CD1c-positive myeloid dendritic cell (primary cell): ENCODE results near the gene ZNF341.
A peak's percentile ranks its signal among the peaks of the same experiment; 100 is the strongest.

ENCODE experiments used
- DNase-seq: peaks from one replicate; pipeline ENCODE4 v3.0.0-alpha.2; 2016; ENCODE audit errors: extremely low spot score

ZNF341 gene

DNA sequence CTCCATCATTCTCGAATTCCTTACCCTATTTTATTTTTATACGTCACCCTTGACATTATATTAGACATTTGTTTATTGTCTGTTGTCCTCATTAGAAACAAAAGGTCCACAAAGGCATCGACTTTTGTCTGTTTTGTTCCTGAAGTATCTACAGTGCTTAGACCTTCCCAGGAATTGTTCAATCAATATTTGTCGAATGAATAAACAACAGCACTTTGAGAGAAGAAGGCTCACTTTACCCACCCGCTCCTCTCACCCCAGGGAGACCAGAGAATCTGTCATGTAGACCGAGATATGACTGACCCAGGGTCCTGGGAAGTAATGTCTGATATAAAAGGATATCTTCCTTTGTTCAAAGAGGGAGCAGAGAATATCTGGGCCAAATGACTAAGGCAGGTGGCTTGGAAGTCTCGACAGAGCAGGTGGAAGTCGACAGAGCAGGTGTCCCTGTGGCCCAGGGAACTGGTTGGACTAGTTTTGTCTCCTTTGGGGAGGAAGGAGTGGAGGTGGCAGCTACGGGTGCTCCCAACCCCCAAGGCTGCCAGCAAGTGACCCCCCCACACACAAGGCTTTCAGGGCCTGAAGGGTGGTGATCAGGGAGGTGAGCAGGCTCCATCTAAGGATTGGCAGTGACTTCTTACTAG lies 64.6 kb downstream of the ZNF341 start:
- no peak for DNase-seq

DNA sequence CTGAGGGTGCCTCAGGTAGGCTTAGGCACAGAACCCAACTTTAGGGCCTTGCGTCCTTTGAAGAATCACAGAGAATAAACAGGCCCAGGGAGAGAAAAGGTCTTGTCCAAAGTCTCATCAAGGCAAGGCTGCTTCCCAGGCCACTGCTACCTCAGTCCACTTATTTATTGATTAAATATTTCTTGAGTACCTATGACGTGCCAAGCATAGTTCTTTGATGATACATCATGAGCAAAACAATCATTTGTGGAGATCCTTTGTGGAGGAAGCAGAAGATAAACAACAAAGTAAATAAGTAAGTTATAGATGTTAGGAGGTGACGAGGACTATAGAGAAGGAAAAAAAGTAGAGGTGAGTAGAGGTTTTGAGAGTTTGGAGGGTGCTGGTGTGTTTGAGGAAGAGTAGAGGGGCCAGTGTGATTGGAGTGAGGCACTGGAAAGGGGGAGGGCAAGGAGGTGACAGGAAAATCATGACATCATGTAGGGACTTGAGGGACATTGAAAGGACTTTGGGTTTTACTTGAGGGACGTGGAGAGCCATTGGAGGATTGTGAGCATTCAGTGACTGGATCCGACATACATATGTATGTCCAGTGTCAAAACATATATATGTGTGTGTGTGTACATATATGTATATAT lies 65.2 kb downstream of the ZNF341 start:
- no peak for DNase-seq

- DNase-seq = no peak
These were observed 66.6 kb downstream of the ZNF341 start for GRCh38 chr20:33798444-33798843.

DNA sequence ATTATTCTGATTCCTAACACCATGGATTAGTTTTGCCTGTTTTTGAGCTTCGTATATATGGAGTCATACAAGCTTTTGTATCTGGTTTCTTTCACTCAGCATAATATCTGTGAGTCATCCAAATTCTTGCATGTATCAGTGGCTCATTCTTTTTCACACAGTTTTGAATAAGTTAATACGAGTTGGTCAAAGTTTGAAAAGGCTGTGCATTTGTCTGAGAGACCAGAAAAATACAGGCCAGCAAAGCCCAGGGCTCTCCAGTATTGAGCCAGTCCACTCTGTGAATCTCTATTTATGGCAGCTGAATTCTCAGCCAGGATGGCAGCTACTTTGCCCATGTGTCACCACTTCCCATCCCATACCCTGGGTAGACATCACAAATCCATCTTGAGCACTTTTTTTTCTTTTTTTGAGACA lies 72.1 kb downstream of the ZNF341 start:
- DNase-seq = no peak

DNA sequence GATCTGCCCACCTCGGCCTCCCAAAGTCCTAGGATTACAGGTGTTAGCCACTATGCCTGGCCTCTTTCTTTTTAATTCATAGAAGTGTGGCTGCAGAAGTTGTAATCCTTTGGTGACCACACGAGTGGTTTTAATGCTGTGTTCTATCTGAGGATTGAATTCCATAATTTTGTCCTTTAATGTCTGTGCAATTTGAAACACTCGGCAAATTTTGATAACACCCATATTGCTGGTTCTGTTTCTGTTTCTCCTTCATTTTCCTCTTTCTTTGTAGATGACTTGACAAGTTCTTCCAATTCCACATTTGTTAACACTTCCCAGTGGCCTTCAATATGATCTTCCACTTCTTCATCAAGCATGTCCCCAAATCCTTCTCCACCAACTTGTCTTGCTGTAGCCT lies 76.6 kb downstream of the ZNF341 start:
- no peak for DNase-seq

DNA sequence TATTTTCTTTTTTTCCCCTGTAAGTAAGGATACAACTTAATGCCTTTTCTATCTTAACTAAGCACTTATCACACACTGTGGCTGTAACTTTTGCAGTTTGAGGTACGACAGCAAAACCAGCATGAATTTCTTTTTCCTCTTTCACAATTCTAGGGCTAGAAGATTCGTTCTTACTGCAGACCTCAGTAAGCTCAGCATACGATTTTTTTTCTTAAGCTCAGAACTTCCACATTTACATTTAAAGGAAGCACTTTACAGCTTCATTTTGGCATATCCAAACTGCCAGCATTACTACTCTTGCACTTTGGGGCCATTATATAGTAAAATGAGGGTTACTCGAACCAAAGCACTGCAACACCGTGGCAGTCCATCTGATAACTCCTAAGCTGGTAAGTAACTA lies 78.5 kb downstream of the ZNF341 start:
- peak; percentile 22 for DNase-seq

GRCh38 chr20:33810885-33811775 lies 79.3 kb downstream of the ZNF341 start, which contains the start of gene CHMP4B:
CHMP4B (plus strand) TSS chr20:33811348; CDS start chr20:33811469, 121 bp downstream.
- peak; percentile 98 for DNase-seq

GRCh38 chr20:33811776-33812151 lies 80.0 kb downstream of the ZNF341 start:
- DNase-seq = peak; percentile 26

GRCh38 chr20:33812152-33812849 lies 80.5 kb downstream of the ZNF341 start:
- peak; percentile 86 for DNase-seq

DNA sequence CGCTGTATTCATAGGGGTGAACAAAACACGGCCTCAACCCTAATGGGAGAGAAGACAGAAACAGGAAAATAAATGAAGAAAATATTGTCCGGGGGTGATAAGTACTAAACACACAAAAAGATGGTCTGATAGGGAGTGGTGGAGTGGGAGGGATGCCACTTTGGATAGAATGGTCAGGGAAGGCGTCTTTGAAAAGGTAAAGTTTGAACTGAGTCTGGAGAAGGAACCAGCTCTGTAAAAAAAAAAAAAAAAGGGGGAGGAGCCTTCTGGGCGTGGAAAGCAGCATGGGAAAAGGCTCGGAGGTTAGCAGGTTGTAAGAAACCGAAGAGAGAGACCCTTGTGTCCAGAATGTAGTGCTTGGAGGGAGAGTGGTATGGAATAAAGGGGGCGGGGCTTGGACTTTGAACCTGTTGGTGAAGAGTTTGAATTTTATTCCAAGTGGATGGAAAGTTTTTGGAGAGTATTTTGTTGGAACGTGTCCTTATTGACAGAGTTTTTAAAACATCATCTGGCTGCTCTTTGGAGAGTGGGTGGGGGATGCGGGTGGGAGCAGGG lies 81.2 kb downstream of the ZNF341 start:
- DNase-seq = peak; percentile 29

DNA sequence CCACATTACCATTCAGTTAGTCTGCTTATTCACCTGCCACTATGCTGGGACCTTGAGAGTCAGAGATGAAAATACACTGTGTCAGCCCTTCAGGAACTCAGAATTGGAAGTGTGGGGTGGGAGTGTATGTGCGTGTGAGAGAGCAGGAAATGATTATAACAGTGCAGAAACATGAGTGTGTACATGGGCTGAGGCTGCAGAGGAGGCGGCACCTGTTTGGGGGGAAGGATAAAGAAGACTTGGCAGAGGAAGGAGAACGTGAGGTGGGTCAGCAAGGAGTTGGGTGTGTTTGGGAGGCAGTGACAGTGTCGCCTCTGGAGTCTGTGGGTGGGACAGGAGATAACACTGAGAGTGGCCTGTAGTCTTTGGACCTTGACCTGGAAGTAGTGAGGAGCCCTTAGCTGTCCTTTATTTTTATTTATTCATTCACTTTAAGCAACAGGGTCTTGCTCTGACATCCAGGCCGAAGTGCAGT lies 82.5 kb downstream of the ZNF341 start:
- peak; percentile 21 for DNase-seq

DNA sequence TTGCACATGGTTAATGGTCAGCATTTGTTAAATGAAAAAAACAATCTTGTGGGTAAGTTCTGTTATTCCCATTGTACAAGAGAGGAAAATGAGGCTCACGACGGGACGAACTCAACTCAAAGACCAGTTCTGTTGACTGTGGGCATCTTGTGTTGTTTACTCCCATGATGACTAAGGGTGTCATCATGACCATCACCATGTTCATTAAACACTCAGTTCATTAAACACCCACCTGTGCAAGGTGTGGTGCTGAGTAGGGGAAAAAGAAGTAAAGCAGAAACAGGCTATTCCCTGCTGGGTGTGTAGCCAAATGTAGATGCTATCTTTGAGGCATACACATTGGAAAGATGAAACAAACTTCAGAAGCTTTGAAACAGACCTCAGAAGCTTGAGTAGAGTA lies 83.9 kb downstream of the ZNF341 start:
- no peak for DNase-seq

DNA sequence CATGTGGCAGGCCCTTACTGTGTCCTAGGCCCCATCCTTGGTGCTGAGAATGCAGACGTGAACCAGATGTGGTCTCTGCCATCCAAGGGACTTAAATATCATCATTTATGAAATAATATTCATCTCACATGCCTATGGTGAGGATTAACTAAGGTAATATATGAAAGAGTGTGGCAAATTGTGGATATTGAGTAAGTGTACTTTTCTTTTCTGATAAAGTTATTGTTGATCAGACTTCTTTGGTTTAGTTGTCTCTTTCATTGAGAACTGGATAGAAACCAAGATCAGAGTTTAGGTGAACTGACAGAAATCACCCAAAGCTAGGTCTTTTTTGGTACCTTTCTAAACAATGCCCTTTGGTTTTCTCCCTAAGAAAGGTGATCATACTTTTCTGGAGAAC lies 84.4 kb downstream of the ZNF341 start:
- DNase-seq = no peak

DNA sequence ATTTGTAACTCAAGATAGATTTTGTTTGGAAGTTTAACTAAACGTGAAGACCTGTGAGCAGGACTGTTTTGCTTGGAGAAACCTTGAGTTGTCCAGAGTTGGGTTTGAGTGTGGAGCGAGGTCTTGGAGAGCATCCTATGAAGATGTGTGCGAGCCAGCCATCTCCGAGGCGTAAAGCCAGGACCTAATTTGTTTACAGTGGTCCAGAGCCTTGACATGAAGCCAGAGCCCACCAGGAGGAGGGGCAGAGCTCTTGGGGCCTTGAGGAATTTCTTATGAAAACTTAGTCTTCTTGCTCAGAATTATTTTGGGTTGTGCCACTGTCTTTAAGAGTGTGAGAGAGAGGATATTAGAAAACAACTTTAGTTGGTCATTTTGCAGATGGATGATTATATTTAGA lies 85.6 kb downstream of the ZNF341 start:
- no peak for DNase-seq

DNA sequence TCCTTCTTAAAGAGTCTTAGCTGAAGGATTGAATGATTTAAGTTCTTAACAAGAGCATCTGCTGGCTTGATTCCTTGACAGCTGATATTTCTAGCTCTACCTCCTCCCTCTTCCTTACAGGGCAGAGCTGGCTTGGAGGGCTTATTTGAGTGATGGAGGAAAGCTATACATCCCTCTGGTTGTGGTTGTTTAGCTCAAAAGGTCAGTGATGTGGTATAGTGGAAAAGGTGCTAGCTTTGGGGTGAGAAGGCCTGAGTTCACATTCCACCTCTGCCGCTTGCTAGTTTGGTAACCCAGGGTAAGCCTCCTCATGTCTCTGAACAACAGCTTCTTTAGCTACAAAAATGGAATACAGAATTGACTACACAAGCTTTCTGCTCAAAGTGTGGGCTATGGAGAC lies 87.7 kb downstream of the ZNF341 start:
- DNase-seq = no peak

- no peak for DNase-seq
These were observed 88.6 kb downstream of the ZNF341 start for GRCh38 chr20:33820362-33820761.

DNA sequence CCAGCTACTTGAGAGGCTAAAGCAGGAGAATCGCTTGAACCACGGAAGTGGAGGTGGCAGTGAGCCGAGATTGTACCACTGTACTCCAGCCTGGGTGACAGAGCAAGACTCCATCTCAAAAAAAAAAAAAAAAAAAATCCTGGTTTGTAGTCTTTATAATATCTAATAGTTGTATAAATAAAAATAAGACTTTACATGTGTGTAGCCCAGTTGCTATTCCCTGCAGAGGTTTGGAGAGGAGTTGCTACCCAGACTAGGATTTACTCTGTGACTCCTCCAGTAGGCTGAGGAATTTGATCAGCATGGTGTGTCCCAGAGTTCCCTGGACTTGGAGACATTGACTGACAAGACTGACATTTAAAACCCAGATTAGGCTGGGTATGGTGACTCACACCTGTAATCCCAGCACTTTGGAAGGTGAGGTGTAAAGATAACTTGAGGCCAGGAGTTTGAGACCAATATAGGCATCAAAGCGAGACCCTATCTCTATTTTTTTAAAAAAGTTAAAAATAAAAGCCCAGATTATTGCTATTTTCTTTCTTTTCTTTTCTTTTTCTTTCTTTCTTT lies 89.6 kb downstream of the ZNF341 start:
- DNase-seq = no peak

GRCh38 chr20:33822423-33822822 lies 90.6 kb downstream of the ZNF341 start:
- no peak for DNase-seq

DNA sequence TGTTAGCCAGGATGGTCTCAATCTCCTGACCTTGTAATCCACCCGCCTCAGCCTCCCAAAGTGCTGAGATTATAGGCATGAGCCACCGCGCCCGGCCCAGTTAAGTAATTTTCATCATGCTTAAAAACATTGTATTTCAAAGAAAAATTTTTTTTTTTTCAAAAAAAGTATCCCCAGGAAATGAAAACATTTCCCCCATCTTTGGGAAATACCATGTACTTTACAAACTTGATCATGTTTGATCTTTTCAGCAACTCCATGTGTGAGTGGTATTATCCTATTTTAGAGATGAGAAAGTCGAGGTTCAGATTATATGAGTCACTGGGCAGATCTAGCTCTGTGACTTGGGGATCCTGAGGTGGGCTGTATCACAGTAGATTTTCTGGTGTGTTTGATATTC lies 91.2 kb downstream of the ZNF341 start:
- no peak for DNase-seq

- no peak for DNase-seq
These were observed 93.1 kb downstream of the ZNF341 start for GRCh38 chr20:33824852-33825251.
